Mesenchymal stem cell (in vitro differentiated cells and primary cell): ENCODE measurements around the gene DNAJA3.
A peak's percentile ranks its signal among the peaks of the same experiment; 100 is the strongest.

Experiments used
- DNase-seq: peaks from one replicate; pipeline ENCODE4 v3.0.0-alpha.2; 2013
- H2AFZ ChIP-seq: one replicate; pipeline ENCODE4 v1.6.1; 2013; ENCODE audit warnings: low read depth, mild to moderate bottlenecking, control low read depth, inconsistent platforms, low read length, moderate library complexity
- H2AK5ac ChIP-seq: 2 replicates; pipeline ENCODE4 v1.6.1; 2013; ENCODE audit warnings: low read length, moderate library complexity, mild to moderate bottlenecking, inconsistent platforms; ENCODE audit not compliant: severe bottlenecking
- H2BK120ac ChIP-seq: one replicate; pipeline ENCODE4 v1.6.1; 2013; ENCODE audit warnings: low read depth, mild to moderate bottlenecking, inconsistent platforms, low read length, moderate library complexity
- H2BK12ac ChIP-seq, 2 experiments: one replicate each; pipeline ENCODE4 v1.6.1; 2013; ENCODE audit warnings: inconsistent platforms in 2 of 2, low read length in 2 of 2, mild to moderate bottlenecking in 2 of 2, moderate library complexity in 2 of 2, control low read depth in 1 of 2
- H2BK15ac ChIP-seq: one replicate; pipeline ENCODE4 v1.6.1; 2013; ENCODE audit warnings: mild to moderate bottlenecking, low read depth, inconsistent platforms; ENCODE audit not compliant: poor library complexity, severe bottlenecking
- H2BK5ac ChIP-seq: 2 replicates; pipeline ENCODE4 v1.6.1; 2013; ENCODE audit warnings: low read depth, mild to moderate bottlenecking, low read length, control low read depth, inconsistent platforms; ENCODE audit not compliant: poor library complexity, severe bottlenecking
- H3K14ac ChIP-seq, 2 experiments: one replicate each; pipeline ENCODE4 v1.6.1; 2013; ENCODE audit warnings: inconsistent platforms in 2 of 2, low read length in 2 of 2, control low read depth in 1 of 2, mild to moderate bottlenecking in 1 of 2, moderate library complexity in 1 of 2
- H3K18ac ChIP-seq, 2 experiments: one replicate each; pipeline ENCODE4 v1.6.1; 2013; ENCODE audit warnings: inconsistent platforms in 2 of 2, low read length in 2 of 2, control low read depth in 1 of 2, low read depth in 1 of 2, mild to moderate bottlenecking in 1 of 2
- H3K23ac ChIP-seq, 2 experiments: one replicate each; pipeline ENCODE4 v1.6.1; 2013; ENCODE audit warnings: inconsistent platforms in 2 of 2, low read length in 2 of 2, mild to moderate bottlenecking in 2 of 2, moderate library complexity in 2 of 2, control low read depth in 1 of 2
- H3K27ac ChIP-seq: 2 replicates; pipeline ENCODE4 v1.5.1; 2013; ENCODE audit warnings: mild to moderate bottlenecking, moderate library complexity, low read length, control low read depth, inconsistent platforms; ENCODE audit not compliant: poor library complexity, severe bottlenecking
- H3K27me3 ChIP-seq, 2 experiments: 2 replicates each; pipeline versions ENCODE4 v1.6.1 to v1.7.0; 2013; ENCODE audit warnings: low read length in 2 of 2, mild to moderate bottlenecking in 2 of 2, moderate library complexity in 2 of 2, control low read depth in 1 of 2, inconsistent platforms in 1 of 2; ENCODE audit not compliant: control insufficient read depth in 1 of 2, insufficient read depth in 1 of 2
- H3K36me3 ChIP-seq, 2 experiments: 2 replicates each; pipeline versions ENCODE4 v1.6.1 to v1.7.0; 2013; ENCODE audit warnings: low read length in 2 of 2, control low read depth in 1 of 2, inconsistent platforms in 1 of 2, low read depth in 1 of 2, mild to moderate bottlenecking in 1 of 2; ENCODE audit not compliant: insufficient read depth in 2 of 2, control insufficient read depth in 1 of 2
- H3K4ac ChIP-seq, 2 experiments: one replicate each; pipeline ENCODE4 v1.6.1; 2013; ENCODE audit warnings: inconsistent platforms in 2 of 2, low read length in 2 of 2, mild to moderate bottlenecking in 2 of 2, moderate library complexity in 2 of 2, control low read depth in 1 of 2, low read depth in 1 of 2
- H3K4me1 ChIP-seq: 2 replicates; pipeline ENCODE4 v1.6.1; 2013; ENCODE audit warnings: low read depth, low read length, control low read depth; ENCODE audit not compliant: control insufficient read depth, insufficient read depth
- H3K4me2 ChIP-seq: 2 replicates; pipeline ENCODE4 v1.6.1; 2013; ENCODE audit warnings: low read length, mild to moderate bottlenecking, inconsistent platforms; ENCODE audit not compliant: poor library complexity, severe bottlenecking
- H3K4me3 ChIP-seq, 2 experiments: 2 replicates each; pipeline versions ENCODE4 v1.5.1 to v1.7.0; 2013; ENCODE audit warnings: low read length in 2 of 2, mild to moderate bottlenecking in 2 of 2, control low read depth in 1 of 2, low read depth in 1 of 2; ENCODE audit not compliant: insufficient read depth in 1 of 2
- H3K79me1 ChIP-seq: replicated peaks from 2 replicates; pipeline ENCODE4 v1.6.1; 2013; ENCODE audit warnings: mild to moderate bottlenecking, control low read depth, low read length, inconsistent platforms; ENCODE audit not compliant: poor library complexity, severe bottlenecking
- H3K9ac ChIP-seq: 2 replicates; pipeline ENCODE4 v1.7.0; 2013; ENCODE audit warnings: mild to moderate bottlenecking, low read length, moderate library complexity
- H3K9me3 ChIP-seq: 2 replicates; pipeline ENCODE4 v1.7.0; 2013; ENCODE audit warnings: mild to moderate bottlenecking, low read length; ENCODE audit not compliant: control insufficient read depth
- H4K8ac ChIP-seq: one replicate; pipeline ENCODE4 v1.6.1; 2013; ENCODE audit warnings: inconsistent platforms, mild to moderate bottlenecking, low read length, moderate library complexity
- H4K91ac ChIP-seq: one replicate; pipeline ENCODE4 v1.6.1; 2013; ENCODE audit warnings: mild to moderate bottlenecking, low read length, inconsistent platforms
- WGBS: methylation state at CpG from one replicate; pipeline ENCODE4 v1.1.7; 2013; ENCODE audit warnings: mixed read lengths; 5-methylcytosine and 5-hydroxymethylcytosine counted together

Gene DNAJA3

DNA sequence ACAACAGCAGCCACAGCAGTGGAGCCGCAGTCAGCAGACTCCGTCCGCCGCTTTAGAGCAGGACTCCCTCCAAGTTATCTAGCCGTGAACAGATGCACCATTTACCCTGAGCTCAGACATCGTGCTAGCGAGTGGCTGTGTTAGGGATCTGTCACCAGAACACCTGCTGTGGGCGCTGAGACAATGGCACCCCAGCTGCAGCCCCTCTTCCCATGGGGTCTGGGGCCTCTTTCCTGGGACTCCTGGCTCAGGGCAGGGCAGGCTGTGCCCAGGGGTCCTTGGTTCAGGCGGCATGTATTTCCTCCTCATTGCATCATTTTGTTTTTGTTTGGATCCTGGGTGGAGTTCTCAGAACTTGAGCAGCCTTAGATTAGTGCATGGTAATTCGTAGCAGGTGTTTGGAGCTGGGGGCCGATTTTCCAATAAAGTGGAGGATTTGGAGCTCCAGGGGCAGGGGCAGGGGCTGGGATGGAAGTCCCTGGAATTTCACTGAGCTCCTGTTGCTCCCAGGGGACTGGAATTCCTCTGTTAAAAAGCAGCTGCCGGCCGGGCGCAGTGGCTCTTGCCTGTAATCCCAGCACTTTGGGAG, 25.4 kb downstream of the DNAJA3 start:
- Histone ChIP-seq H2BK12ac (no peak overlapping the region), H3K27me3 (no peaks in the 10 kb centered on the region), H2BK15ac (no peak overlapping the region), H4K91ac (no peak overlapping the region), H3K18ac (no peak overlapping the region), H3K9me3 (no peaks in the 10 kb centered on the region), H3K4me2 (no peak overlapping the region), H3K79me1 (peaks cover 35% of the 10 kb centered on the region), H3K23ac (no peak overlapping the region), H3K36me3 (peaks cover 84 to 86% of the 10 kb centered on the region in 2 experiments), H3K4ac (no peak overlapping the region), H2AFZ (no peak overlapping the region), H3K27ac (no peak overlapping the region), H3K14ac (no peak overlapping the region), H4K8ac (no peak overlapping the region), H3K4me1 (no peaks in the 10 kb centered on the region), H3K4me3 (no peak overlapping the region), H2BK120ac (no peak overlapping the region), H3K9ac (no peak overlapping the region), H2AK5ac (no peak overlapping the region), H2BK5ac (no peak overlapping the region)
- WGBS, result 90% methylated on average over 14 of the region's 14 CpGs
- no peak for DNase-seq

DNA sequence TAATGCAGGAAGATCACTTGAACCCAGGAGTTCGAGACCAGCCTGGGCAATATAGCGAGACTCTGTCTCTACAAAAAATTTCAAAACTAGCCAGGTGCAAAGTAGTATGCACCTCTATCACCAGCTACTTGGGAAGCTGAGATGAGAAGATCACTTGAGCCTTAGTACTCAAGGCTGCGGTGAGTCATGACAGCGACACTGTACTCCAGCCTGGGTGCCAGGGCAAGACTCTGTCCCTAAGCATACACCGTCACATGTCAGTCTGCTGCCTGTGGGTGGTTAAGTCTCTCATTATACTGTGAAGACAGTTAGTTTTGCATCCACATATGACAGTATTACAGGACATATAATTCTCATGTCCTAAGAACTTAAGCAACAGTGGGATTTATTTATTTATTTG, 27.0 kb downstream of the DNAJA3 start:
- WGBS, result 97% methylated on average over 4 of the region's 5 CpGs

DNA sequence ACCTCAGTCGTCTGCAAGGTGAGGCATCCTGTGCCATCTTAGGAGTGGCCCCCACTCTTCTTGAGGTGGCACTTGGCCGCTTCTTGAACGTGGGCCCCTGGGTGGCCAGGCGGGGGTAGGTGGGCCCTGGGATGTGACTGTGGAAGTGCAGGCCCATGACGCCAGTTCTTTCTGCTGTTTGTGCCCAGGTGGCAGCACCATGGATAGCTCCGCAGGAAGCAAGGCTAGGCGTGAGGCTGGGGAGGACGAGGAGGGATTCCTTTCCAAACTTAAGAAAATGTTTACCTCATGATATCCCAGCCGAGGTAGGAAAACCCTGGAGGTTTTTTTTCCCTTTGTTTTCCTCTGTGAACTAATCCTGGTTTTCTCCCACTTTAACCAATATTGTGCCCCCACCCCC, 29.0 kb downstream of the DNAJA3 start:
- 92% methylated on average over 9 of the region's 9 CpGs for WGBS
- Histone ChIP-seq H4K91ac (no peak overlapping the region), H3K9me3 (no peaks in the 10 kb centered on the region), H4K8ac (no peak overlapping the region), H3K4me2 (no peak overlapping the region), H2AK5ac (no peak overlapping the region), H3K4me1 (peaks cover 4% of the 10 kb centered on the region), H3K4me3 (no peak overlapping the region), H3K36me3 (peaks cover 75 to 81% of the 10 kb centered on the region in 2 experiments), H2BK5ac (no peak overlapping the region), H2BK15ac (no peak overlapping the region), H3K27me3 (no peaks in the 10 kb centered on the region), H3K18ac (no peak overlapping the region), H2BK120ac (no peak overlapping the region), H2AFZ (no peak overlapping the region), H3K79me1 (peaks cover 39% of the 10 kb centered on the region), H3K4ac (no peak overlapping the region), H3K9ac (no peak overlapping the region), H3K27ac (no peak overlapping the region), H2BK12ac (no peak overlapping the region), H3K14ac (no peak overlapping the region), H3K23ac (no peak overlapping the region)
- no peak for DNase-seq

More for the DNA sequence above, 27.0 kb downstream of the DNAJA3 start:
- H4K8ac ChIP-seq, result no peak overlapping the region
- H3K27ac ChIP-seq, result no peak overlapping the region
- no peak overlapping the region for H3K14ac ChIP-seq
- H2BK12ac ChIP-seq, result no peak overlapping the region
- no peak overlapping the region for H3K9ac ChIP-seq
- peaks cover 39% of the 10 kb centered on the region for H3K79me1 ChIP-seq
- no peaks in the 10 kb centered on the region for H3K27me3 ChIP-seq
- H2BK120ac ChIP-seq, result no peak overlapping the region
- H2AFZ ChIP-seq, result no peak overlapping the region
- H3K9me3 ChIP-seq, result no peaks in the 10 kb centered on the region
- no peak overlapping the region for H2AK5ac ChIP-seq
- H2BK15ac ChIP-seq, result no peak overlapping the region
- no peak overlapping the region for H3K18ac ChIP-seq
- H3K4me3 ChIP-seq, result no peak overlapping the region
- H4K91ac ChIP-seq, result no peak overlapping the region
- no peaks in the 10 kb centered on the region for H3K4me1 ChIP-seq
- DNase-seq, result no peak
- no peak overlapping the region for H3K4me2 ChIP-seq
- H3K23ac ChIP-seq, result no peak overlapping the region
- no peak overlapping the region for H2BK5ac ChIP-seq
- H3K4ac ChIP-seq, result no peak overlapping the region
- peaks cover 83 to 87% of the 10 kb centered on the region in 2 experiments for H3K36me3 ChIP-seq

DNA sequence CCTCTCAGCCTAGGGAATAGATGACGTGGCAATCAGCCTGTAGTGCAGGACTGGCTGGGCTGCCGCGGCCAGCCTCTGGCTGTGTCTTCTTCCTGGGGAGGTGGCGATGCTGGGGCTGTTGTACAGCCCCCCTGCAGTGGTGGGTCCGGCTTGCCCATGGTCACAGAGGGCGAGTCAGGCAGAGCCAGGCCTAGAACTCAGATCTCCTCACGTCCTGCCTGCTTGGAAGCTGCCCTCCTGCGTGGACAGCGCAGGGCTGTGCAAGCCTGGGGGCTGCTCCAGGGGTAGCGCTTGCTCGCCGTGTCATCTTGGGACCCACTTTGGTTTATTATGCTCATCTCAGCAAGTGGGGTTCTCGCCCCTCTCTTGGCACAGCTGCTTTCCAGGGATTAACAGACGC, 29.4 kb downstream of the DNAJA3 start:
- no peak overlapping the region for H3K4me3 ChIP-seq
- no peak overlapping the region for H4K91ac ChIP-seq
- H3K9ac ChIP-seq, result no peak overlapping the region
- no peak overlapping the region for H3K18ac ChIP-seq
- no peak overlapping the region for H2AFZ ChIP-seq
- peak overlapping the region in 1 of 2 experiments; percentile 28 for H3K4ac ChIP-seq
- no peak overlapping the region for H4K8ac ChIP-seq
- no peak overlapping the region for H2BK5ac ChIP-seq
- H3K9me3 ChIP-seq, result no peaks in the 10 kb centered on the region
- peaks cover 72 to 77% of the 10 kb centered on the region in 2 experiments for H3K36me3 ChIP-seq
- DNase-seq, result no peak
- H2AK5ac ChIP-seq, result no peak overlapping the region
- H3K4me2 ChIP-seq, result no peak overlapping the region
- peaks cover 39% of the 10 kb centered on the region for H3K79me1 ChIP-seq
- no peak overlapping the region for H3K27ac ChIP-seq
- peaks cover 4% of the 10 kb centered on the region for H3K4me1 ChIP-seq
- no peak overlapping the region for H2BK15ac ChIP-seq
- no peak overlapping the region for H3K14ac ChIP-seq
- no peaks in the 10 kb centered on the region for H3K27me3 ChIP-seq
- no peak overlapping the region for H2BK12ac ChIP-seq
- no peak overlapping the region for H3K23ac ChIP-seq
- H2BK120ac ChIP-seq, result no peak overlapping the region
- 91% methylated on average over 14 of the region's 14 CpGs for WGBS
